GM21619 (cell line): Measurements from ENCODE around the gene AKAP12.
"Not testable (repeated sequence)": the region's sequence is repeated elsewhere in the genome, so short reads cannot be mapped to it uniquely, and the experiment has no call there.

Source experiments
- ATAC-seq: cut with Tn5 transposase; IDR thresholded peaks from one replicate; pipeline ENCODE4 v1.9.1; 2021; ENCODE audit not compliant: unreplicated experiment

Gene AKAP12

DNA sequence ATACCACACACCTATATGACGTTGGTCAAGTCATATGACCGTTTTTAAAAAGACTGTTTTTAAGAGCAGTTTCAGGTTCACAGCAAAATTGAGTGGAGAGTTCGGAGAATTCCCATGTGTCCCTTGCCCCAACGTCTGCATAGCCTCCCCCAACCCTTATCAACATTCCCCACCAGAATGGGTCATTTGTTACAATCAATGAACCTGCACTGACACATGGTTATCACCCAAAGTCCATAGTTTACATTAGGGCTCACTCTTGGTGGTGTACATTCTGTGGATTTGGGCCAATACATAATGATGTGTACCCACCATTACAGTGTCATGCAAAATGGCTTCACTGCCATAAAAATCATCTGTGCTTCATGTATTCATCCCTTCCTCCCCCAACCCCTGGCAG lies 99.6 kb downstream of the AKAP12 start:
- ATAC-seq: no peak

DNA sequence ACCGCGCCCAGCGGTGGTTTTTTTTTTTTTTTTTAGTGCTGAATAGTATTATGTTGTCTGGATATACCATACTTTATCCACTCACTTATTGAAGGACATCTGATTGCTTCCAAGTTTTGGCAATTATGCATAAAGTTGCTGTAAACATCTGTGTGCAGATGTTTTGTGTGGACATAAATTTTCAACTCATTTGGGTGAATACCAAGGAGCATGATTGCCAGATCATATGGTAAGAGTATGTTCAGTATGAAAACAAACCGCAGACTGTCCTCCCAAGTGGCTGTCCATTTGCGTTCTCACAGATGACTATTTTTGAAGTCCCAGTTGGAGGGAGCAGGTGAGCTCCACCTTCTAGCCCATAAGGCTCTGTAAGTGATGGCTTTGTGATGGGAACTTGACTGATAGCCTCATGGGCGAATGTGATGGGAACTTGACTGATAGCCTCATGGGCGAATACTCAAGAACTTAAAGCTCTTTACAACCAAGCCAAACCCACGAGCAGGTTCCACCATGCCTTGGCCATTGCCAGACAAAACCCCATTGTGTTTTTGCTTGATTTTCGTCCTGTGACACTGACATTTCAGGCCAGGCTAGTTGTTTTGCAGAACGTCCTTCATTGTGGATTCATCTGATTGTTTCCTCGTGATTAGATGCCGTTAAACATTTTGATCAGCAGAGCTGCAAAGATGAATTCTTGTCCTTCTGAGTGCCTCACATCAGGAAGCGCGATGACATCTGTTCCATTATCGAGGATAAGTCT lies 100.6 kb downstream of the AKAP12 start:
- ATAC-seq: no peak

DNA sequence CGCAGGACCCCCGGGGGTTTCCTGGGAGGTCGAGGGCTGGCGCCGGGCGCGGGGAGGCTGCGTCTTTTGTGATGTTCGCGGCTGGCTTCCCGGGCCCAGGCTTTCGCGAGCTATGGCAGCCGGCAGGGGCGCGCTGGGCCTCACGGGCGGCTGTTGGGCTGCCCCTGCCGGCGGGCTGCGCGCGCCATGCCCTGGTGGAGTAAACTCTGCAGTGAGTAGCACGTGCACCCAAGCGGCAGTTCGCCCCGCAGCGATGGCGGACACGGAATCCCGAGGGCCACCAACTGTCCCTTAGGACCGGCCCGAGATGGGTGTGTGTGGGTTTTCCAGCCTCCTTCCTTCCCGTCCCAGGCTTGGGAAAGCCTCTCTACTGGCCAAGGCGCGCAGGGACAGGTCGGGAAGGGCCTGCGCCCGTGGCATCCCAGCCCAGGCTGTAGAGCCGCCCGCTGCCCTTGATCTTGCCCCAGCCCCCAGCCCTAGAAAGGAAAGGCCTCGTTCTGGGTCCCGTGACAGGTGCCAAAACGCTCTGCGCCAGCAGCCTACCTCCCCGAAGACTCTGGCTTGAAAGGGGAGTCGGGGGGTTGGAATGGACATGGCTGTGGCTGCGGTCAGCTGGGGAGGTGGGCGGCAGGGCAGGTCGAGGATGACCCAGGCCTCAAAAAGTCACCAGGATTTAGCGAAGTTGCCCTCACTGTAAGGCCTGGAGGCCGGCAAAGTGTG lies 101.9 kb downstream of the AKAP12 start:
- no peak for ATAC-seq

DNA sequence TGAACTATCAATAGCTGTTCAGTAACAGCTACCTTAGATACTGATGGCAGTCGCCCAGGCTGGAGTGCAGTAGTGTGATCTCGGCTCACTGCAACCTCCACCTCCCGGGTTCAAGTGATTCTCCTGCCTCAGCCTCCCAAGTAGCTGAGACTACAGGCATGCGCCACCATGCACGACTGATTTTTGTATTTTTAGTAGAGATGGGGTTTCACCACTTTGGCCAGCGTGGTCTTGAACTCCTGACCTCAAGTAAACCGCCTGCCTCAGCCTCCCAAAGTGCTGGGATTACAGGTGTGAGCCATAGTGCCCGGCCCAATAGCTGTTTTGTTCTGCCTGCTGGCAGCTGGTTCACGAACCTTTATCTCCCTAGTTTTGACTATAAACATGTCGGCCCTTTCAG lies 103.0 kb downstream of the AKAP12 start:
- not testable (repeated sequence) for ATAC-seq

DNA sequence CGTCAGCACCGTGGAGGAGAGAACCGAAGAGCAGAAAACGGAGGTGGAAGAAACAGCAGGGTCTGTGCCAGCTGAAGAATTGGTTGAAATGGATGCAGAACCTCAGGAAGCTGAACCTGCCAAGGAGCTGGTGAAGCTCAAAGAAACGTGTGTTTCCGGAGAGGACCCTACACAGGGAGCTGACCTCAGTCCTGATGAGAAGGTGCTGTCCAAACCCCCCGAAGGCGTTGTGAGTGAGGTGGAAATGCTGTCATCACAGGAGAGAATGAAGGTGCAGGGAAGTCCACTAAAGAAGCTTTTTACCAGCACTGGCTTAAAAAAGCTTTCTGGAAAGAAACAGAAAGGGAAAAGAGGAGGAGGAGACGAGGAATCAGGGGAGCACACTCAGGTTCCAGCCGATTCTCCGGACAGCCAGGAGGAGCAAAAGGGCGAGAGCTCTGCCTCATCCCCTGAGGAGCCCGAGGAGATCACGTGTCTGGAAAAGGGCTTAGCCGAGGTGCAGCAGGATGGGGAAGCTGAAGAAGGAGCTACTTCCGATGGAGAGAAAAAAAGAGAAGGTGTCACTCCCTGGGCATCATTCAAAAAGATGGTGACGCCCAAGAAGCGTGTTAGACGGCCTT lies 110.0 kb downstream of the AKAP12 start:
- ATAC-seq: no peak

DNA sequence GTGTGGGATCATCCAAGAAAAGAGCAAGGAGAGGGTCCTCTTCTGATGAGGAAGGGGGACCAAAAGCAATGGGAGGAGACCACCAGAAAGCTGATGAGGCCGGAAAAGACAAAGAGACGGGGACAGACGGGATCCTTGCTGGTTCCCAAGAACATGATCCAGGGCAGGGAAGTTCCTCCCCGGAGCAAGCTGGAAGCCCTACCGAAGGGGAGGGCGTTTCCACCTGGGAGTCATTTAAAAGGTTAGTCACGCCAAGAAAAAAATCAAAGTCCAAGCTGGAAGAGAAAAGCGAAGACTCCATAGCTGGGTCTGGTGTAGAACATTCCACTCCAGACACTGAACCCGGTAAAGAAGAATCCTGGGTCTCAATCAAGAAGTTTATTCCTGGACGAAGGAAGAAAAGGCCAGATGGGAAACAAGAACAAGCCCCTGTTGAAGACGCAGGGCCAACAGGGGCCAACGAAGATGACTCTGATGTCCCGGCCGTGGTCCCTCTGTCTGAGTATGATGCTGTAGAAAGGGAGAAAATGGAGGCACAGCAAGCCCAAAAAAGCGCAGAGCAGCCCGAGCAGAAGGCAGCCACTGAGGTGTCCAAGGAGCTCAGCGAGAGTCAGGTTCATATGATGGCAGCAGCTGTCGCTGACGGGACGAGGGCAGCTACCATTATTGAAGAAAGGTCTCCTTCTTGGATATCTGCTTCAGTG lies 110.8 kb downstream of the AKAP12 start:
- ATAC-seq: no peak

DNA sequence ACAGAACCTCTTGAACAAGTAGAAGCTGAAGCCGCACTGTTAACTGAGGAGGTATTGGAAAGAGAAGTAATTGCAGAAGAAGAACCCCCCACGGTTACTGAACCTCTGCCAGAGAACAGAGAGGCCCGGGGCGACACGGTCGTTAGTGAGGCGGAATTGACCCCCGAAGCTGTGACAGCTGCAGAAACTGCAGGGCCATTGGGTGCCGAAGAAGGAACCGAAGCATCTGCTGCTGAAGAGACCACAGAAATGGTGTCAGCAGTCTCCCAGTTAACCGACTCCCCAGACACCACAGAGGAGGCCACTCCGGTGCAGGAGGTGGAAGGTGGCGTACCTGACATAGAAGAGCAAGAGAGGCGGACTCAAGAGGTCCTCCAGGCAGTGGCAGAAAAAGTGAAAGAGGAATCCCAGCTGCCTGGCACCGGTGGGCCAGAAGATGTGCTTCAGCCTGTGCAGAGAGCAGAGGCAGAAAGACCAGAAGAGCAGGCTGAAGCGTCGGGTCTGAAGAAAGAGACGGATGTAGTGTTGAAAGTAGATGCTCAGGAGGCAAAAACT lies 111.5 kb downstream of the AKAP12 start:
- no peak for ATAC-seq

DNA sequence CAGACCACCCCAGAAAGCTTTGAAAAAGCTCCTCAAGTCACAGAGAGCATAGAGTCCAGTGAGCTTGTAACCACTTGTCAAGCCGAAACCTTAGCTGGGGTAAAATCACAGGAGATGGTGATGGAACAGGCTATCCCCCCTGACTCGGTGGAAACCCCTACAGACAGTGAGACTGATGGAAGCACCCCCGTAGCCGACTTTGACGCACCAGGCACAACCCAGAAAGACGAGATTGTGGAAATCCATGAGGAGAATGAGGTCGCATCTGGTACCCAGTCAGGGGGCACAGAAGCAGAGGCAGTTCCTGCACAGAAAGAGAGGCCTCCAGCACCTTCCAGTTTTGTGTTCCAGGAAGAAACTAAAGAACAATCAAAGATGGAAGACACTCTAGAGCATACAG lies 112.0 kb downstream of the AKAP12 start:
- no peak for ATAC-seq

DNA sequence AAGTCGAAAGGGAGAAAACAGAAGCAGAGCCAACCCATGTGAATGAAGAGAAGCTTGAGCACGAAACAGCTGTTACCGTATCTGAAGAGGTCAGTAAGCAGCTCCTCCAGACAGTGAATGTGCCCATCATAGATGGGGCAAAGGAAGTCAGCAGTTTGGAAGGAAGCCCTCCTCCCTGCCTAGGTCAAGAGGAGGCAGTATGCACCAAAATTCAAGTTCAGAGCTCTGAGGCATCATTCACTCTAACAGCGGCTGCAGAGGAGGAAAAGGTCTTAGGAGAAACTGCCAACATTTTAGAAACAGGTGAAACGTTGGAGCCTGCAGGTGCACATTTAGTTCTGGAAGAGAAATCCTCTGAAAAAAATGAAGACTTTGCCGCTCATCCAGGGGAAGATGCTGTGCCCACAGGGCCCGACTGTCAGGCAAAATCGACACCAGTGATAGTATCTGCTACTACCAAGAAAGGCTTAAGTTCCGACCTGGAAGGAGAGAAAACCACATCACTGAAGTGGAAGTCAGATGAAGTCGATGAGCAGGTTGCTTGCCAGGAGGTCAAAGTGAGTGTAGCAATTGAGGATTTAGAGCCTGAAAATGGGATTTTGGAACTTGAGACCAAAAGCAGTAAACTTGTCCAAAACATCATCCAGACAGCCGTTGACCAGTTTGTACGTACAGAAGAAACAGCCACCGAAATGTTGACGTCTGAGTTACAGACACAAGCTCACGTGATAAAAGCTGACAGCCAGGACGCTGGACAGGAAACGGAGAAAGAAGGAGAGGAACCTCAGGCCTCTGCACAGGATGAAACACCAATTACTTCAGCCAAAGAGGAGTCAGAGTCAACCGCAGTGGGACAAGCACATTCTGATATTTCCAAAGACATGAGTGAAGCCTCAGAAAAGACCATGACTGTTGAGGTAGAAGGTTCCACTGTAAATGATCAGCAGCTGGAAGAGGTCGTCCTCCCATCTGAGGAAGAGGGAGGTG lies 112.9 kb downstream of the AKAP12 start:
- no peak for ATAC-seq

DNA sequence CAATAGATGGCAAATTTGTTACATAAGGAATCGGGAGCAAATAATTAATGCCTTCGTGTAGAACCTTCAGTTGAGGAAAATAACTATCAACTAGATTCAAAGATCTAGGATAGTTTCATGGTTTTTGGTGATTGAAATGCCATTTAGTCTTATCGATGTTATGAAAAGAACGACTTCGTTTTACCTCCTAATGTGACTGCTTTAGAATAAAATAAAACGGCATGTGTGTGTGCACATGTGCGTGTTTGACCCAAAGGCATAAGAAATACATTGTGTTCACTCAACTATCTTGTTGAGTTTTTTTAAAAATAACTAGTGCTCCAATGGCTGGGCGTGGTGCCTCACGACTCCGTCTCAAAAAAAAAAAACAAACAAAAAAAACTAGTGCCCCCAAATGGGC lies 114.0 kb downstream of the AKAP12 start:
- no peak for ATAC-seq

DNA sequence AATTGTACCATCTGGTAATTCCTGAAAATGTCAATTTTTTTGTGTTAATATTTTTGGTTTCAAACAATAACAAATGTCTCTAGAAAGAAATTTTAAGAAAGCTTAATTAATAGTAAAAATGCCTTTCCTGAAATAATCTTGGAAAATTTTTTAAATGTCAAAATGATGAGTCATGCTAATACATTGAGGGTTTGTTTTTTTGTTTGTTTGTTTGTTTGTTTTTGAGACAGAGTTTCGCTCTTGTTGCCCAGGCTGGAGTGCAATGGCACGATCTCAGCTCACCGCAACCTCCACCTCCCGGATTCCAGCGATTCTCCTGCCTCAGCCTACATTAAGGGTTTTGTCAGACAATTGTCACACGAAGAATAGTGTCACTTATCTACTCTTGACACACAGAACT lies 117.2 kb downstream of the AKAP12 start:
- ATAC-seq: not testable (repeated sequence)

DNA sequence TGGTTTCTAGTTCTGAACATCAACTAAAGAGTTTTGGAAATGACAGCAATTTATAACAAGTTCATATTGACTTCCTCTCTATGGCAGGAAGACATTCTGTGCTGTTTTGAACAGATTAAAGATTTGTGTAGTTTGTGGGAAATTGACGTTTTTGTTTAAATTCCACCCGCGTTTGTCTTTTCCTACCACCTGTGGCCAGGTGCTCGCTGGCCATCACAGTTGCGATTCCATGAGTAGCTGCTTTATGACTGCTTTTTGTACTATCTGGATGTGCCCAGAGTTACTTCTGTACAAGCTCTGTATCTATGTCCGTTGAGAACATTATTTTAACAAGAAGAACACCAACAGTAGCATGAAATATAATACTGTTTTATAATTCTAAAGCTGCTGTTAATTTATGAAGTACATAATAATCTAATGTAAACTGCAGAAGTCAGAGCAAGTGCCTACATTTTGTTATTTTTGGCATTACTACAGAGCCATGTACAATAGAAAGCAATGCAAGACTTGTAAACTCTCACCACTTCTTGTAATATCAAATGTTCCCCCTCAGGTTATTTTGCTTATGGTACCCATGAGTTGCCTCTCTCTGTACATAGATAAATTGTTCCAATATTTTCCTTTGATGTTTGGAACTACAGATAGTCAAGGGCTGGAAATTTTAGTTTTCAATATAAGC lies 118.1 kb downstream of the AKAP12 start:
- no peak for ATAC-seq

DNA sequence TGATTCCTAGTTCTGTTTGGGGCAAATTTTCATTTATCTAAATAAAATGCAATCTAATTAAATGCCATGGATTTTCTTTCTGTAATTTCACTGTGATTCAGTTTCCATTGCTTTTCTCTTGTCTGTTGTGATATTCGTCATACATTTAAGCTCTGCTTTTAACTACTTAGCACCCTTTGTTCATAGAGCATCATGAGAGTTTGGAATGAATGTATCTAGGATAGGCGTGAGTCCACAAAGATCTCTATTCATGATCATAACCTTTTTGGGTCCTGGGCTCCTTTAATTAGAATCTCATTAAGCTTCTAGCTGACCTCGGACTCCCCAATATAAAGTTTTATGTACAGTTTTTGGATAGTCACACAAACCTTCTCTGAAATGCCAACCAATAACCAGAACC lies 118.7 kb downstream of the AKAP12 start:
- no peak for ATAC-seq

DNA sequence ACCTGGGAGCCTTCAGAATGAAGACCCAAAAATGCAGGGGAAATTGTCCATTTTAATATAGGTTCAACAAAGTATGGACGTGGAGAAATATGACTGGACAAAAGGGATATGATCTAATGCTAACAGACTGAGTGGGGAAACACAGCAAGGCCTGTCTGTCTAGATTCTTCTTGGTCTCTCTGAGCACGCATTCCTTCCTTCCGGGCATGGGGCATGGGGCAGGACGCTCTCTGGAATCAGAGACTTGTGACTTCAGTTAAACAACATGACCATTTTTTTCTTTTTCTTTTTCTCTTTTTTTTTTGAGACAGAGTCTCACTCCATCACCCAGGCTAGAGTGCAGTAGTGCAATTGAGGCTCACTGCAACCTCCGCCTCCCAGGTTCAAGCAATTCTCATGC lies 119.7 kb downstream of the AKAP12 start:
- no peak for ATAC-seq

DNA sequence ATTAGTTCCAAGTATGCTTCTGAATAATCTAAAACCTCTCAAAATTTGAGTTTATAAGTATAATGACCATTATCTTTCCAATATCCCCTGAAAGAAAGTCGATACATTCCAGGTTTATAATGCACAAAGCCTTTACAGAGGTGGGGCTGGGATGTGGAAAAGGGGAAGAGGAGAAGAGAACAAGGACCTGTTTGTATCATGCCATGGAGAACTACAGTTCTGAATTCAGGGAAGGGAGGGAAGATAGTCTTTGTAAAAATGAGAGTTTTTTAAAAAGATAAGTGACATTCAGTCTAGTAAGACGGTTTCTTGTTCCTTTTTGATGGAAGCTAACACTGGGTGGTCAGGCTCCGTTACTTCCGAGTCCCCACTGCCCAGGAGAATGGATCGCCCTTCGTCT lies 125.5 kb downstream of the AKAP12 start:
- no peak for ATAC-seq

DNA sequence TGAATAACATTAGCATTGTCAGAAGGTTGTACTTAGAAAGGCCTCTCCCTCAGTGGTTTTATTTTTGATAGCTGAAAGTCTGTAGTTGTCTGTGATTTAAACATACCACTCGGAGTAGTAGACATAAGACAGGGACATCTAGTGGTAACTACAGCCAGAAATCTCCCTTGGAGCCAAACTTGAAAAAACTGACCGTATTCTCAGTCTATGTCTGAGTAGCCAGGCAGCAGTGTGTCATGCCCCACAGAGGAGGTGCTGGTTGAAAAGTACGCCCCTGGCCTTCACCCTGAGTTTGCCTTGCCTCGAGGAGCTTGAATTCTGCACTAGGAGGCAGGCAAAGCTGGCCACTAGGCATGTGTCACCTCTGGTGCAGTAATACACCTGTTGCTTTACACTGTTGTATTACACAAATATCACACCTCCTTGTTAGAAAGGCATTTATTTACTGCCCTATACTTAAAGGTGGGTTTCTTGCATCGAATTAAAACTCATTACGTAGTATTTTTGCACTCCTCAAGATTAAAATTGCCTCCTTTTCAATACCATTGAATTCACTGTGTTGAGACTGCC lies 130.8 kb downstream of the AKAP12 start:
- ATAC-seq: no peak

DNA sequence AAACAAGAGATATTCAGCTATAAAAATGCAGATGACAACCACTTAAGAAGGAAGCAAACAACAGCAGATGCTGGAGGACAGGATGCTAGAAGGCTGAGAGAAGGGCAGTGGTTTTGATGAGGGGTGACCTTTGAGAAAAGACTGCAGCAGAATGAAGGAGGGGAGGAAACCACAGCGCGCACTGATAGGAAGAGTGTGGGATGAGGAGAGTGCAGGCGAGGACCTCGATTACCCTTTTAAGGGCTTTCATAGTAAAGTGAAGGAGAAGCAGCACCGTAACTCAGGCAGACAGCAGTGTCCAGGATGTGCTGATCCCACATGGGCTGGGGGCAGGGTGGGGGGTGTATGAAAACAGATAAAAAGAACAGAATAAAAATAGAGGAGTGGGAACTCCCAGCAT lies 132.4 kb downstream of the AKAP12 start:
- ATAC-seq: no peak

DNA sequence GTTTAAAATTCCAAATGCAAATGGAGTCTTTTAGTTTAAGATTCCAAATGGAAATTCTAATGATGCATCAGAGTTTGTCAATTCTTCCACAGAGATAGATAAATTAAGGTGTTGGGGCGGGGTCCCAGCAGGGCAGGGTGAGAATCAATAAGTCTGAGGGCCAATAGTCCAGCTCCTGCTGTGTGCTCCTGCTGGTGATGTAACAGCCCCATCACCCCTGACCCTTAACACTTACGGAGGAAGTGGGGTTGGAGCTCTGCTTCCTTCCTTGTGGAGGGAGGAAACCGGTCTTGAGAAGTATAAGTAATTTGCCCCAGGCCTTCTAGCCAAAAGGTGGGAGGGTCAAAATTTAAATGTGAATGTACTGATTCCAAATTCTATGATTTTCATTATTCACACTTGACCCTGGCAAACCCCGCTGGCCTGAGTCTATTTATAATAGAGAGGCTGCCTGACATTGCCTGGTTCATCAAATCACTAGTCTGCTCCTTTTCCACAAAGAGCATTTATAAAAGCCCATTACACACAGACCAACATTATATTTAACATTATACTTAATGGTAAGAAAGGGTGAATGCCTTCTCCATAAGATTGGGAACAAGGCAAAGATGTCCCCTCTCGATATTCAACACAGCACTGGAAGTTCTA lies 134.4 kb downstream of the AKAP12 start:
- ATAC-seq: no peak

DNA sequence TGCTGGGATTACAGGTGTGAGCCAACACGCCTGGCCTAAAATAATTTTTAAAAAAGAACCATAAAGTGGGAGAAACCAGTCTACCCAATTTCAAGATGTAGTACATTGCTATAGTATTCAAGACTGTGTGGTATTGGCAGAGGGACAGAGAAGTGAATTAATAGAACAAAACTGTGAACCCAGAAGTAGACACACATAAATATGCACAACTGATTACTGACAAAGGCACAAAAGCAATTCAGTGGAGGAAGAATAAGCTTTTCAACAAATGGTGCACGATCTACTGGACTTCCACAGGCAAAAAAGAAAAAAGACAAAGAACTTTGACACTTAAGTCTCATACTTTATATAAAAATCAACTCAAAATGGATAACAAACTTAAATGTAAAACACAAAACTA lies 136.1 kb downstream of the AKAP12 start:
- ATAC-seq: no peak
